HS-27A (cell line): ENCODE results near the gene USP6NL.

Experiments used
- DNase-seq: peaks from one replicate; pipeline ENCODE4 v3.0.0-alpha.2; 2012; ENCODE audit warnings: low read depth, missing footprints

Gene USP6NL

DNA sequence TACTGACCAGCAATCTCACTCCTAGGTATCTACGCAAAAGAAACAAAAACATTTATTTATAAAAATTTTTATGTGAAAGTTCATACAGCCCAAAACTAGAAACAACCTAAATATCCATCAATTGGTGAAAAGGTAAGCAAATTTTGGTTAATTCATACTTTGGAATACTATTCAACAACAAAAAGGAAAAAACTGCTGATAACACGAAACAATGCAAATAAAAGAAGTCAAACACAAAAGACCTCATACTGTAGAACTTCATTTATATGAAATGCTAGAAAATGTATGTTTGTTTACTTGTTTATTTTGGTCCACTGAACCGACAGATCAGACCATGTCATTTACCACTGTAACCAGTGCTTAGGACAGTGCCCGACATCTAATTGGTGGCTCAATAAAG, 60.3 kb downstream of the USP6NL start:
- DNase-seq, result no peak

DNA sequence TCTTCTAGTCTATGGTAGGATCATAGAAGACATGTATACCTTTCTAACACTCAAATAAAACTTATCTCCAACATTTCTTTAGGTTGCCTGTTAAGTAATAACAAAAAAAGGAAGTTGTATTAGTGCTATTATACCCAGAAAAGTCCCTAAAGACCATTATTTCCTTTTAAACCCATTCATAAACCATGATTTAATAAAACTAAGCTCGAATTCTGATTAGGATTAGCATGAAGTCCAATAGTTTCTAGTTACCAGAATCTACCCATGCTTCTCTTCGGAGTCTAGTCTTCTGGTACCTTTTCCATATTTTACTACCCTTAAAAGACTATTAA, 62.7 kb downstream of the USP6NL start:
- no peak for DNase-seq

DNA sequence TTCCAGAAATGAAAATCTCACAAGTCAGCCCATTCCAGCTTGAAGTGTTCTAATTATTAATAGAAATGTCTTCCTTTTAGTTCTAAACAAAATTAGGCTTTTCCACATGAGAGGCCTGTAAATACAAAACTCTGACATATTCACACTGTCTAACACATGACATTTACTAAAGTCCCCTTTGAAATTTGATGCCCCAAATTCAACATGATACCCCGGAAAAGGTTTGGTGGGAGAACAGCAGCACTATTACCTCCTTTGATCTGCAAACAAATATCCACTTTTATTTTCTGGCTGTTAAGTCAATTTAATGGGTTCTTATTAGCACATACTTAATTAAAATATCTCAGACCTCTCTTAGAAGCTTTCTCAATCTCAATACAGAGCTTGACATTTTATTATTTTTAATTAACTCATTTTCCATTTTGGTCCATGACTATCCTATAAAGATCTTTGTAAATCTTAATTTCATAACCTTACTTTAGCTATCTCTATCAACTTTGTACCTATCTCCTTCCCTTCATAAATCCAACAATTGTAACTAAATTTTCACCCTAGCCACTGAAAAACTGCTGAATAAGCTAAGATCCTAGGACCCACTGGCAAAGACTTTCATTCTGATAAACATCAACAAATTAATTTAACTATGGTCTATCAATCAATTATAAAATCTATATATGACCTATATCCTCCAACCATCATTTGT, 63.2 kb downstream of the USP6NL start:
- no peak for DNase-seq

DNA sequence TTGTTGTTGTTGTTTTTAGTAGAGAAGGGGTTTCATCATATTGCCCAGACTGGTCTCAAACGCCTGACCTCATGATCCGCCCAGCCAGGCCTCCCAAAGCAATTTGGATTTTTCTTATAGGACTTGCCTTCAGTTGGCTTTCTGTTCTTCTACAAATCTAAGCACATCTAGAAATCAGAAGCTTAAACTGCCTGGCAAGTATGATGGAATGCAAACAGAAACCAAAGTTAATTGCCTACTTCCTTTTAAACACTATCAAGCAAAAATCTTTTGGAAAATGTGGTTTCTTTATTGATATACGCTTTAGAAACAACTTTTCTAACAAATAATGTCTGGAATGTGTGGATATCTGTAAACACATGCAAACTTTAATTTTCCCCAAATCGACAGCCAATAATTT, 64.9 kb downstream of the USP6NL start:
- no peak for DNase-seq

DNA sequence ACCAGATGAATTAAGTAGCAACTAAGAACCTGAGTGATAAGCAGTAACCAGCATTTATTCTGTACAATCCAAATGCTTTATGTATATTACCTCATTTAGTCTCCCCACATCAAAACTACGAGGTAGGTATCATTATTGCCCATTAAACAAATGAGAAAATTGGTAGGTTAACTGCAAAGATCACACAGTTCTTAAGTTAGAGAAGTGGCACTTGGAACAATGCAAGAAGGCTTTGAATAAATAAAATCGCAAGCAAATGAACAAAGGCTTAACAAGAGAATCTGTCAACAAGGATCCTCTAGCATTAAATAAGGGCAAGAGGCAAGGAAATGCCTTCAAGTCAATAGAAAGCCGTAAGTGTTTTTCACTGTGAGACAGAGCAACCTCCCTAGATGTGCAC, 70.2 kb downstream of the USP6NL start:
- DNase-seq, result no peak

DNA sequence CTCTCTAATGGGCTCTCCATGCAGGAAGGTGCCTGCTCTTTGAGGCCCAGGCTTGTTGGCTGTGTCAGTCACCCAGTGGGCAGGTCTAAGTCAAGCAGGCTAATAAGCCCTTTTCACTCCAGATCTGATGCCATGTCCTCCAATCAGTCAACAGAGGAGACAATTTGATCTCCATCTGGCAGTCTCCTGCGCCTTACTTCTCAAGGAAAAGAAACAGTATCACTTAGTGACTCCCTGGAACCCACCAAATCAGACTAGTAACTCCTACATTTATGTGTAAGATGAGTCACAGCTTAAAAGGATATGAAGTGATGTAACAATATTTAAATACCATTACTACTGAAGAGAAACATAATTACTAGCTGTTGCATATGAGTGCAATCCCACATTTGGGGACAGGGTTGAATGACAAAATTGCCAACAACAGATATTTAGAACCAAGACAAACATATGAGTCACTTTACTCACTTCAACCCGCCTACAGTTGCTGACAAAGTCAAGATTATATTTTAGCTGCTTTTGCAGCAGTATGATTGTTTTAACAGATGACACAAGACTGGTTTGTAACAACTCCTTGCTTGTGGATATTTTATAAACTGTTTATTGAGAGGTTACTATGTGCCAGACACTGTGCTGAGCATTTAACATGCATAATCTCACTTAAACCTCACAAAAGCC, 72.1 kb downstream of the USP6NL start:
- no peak for DNase-seq

DNA sequence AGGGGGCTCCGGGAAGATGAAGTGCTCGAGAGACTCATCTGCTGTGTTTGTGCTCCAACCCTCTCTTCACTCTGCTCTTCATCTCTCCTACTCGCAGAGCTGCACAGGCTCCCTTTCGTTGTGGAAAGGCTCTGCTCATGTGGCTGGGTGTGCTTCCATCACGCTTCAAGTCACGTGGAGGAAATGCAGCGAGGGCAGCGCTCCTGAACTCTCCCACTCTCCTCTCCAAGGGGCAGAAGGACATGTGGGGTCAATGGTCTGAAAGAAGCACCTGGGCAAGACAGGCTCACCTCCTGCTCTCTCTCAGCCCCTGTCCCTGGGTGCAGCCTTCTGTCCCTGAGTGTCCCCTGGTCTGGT, 72.6 kb downstream of the USP6NL start:
- no peak for DNase-seq

DNA sequence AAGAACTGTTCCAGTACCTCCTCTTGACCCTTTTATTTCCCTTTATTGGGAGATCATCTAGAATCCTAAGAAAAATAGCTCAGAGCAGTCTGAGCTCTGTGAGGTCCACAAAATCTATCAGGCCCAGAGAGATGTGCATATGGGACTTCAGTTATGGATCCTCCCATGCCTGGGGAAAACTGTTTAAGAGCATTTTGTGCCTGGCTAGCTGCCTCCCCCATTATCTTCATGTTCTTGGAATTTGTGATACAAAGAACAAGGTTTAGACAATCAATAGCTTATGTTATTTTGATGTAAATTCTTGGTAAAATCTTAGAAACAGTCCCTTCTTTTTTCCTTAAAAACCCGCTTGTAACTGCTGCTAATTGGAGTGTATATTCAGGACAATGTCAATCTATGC, 75.2 kb downstream of the USP6NL start:
- DNase-seq, result no peak

DNA sequence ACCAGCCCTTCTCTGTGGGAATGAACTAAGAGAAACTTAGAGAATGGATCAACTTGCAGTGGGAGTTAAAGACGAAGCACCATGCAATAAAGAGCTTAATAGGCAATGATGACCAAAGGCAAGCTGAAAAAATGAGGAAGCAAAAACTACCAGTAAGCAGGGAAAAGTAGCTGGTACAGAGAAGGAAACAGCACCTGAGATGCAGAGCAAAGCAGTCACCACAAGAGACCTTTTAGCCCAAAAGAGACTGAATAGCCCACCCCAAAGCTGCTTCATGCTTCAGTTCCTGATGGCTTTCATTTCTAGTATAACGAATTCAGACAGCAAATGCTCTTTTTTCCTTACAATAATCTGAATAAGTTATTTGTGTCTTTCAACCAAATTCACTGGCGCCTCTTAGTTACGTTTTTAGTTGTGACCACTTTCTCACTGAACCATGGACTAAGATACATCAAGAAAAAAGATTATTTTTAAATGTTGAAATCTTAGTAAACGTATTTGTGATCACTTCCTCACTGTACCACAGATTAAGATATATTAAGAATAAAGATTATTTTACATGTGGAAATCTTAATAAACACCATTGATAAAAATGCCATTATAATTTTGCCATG, 76.0 kb downstream of the USP6NL start:
- DNase-seq, result no peak

DNA sequence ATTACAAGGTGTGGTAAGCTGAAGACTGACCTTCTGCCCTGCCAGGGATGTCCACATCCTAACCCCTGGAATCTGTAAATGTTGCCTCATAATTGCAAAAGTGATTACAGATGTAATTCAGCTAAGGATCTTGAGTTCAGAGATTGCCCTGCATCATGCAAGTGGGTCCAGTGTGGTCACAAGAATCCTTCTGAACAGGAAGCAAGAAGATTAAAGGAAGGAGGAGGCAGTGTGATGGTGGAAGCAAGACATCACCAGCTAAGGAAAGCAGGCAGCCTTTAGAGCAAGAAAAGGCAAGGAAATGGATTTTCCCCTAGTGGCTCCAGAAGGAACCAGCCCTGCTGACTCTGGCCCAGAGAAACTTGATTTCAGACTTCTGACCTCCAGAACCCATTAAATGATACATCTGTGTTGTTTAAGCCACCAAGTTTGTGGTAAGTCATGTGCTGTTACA, 78.1 kb downstream of the USP6NL start:
- DNase-seq, result no peak

DNA sequence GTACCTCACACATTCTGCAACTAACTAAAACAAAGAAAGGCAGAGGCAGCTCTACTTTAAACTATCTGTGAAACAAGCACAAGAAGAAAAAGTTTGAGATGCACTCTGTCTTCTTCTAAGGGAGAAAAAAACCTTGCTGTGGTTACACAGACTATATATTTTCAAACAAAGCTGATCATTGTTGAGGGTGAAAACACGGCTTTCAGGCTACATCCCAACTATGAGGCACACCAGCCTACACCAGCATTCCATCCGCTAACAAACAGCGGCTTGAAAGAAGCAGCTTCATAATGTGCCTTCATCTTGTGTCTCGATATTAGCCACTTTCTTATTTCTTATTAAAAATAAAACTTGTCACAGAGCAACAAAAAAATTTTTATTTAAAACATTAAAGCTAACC, 79.1 kb downstream of the USP6NL start:
- DNase-seq, result no peak

DNA sequence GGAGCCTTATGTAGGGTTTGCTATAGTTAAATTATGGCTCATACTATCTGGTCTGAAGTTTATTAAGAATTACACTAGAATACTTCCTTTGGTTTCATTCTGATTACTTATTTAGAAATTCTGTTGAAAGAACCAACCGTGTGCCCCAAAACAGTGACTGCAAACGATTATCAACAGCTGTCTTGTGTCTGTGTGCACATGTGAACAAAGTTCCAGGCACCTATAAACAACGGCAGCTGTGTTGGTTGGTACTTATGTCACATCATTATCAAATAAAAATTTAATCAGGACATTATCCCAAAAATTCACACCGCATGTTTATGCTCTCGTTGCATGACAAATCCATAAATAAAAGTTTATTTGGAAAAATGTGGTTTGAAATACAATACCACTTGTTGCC, 80.6 kb downstream of the USP6NL start:
- DNase-seq, result no peak

DNA sequence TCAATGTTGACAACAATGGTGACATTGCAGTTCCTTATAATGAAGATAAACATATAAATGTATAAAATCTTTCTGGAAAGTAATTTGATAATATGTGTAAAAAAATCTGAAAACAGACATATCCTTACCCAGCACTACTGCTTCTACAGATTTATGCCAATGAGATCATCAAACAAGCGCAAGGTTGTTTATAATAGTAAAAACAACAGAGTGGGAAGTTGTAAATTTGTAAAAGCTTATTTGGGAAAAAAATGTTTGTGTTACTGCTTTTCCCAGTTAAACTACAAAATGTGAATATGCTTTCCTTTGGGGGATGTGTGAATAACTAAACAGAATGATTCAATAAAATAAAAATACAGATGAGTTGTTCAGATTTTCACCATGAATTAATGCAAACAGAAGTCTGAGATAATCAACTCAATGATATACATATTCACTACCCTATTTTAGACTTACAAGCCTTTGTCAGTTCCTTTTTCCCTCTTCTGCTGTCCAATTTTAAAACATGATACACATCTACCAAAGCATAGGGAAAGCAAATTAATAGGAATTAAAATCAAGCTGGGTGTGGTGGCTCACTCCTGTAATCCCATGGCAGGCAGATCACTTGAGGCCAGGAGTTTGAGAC, 82.1 kb downstream of the USP6NL start:
- DNase-seq, result no peak

DNA sequence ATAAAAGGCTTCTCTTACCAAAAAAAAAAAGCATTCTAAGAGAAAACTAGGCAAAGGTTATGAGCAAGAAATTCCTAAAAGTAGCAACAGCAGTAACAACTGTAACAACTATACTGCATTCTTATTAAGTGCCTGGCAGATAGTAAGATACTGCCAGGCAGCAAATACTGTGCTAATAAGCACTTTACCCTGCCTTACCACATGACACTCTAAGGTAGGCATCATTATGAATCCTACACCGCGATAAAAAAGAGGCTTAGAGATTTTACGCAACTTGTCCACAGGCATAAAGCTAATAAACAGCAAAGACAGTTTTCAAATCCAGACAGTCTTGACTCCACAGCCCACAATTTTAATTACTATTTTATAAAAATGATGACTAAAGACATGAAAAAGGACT, 83.2 kb downstream of the USP6NL start:
- no peak for DNase-seq

DNA sequence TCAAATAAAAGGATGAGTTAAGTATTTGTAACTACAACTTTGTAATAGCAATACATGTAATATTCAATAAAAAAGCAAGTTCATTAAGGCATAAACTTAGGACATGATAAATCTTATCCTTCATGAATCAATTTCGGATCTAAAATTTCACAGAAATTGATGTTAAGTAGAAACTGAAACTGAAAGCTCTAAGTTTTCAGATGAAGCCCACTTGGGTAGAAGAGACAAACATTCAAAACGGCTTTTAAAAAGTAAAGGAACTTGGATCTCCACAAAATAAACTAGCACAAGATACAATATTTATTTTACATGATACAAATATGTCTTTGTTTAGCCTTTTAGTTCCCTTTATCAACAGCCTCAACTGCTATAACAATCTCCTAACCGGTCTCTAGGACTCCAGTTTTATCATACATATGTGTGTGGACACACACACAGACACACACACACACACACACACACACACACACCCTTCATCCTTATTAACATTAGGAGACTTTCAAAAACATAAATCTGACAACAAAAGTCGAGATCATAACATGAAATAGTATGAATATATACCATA, 83.7 kb downstream of the USP6NL start:
- DNase-seq, result no peak

DNA sequence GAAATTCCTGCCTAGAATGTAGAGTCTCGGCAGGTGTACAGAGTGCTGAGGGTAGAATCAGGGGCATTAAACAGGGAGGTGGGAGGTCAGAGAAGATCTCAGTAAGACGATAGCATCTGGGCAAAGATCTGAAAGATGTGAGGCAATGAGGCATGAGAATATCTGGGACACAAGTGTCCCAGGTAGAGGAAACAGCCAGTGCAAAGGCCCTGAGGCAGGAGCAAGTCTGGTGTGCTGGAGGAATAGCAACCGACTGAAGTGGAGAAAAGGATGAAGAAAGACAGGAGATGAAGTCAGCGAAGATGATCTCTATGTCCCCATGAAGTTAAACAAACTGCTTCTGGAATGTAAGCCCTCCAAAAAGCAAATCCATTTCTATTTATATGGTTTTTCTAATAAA, 84.4 kb downstream of the USP6NL start:
- DNase-seq, result no peak

DNA sequence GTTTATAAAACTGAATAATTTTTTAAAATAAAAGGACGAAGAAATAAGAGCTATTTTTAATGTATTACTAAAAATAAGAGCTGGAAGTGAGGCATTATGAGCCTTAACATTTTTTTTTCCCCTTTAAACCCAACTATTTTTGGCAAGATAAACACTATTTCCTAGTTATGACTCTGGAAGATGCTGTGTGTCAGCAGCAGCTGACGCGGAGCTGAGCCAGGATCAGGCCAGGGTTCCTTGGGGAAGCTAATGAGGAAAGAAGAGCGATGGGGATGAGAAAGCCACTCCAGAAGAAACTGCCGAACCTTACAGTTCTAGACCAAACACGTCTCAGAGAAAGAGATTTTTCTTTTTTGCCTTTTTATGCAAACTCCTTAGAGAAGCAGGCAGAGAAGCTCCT, 85.9 kb downstream of the USP6NL start:
- no peak for DNase-seq

DNA sequence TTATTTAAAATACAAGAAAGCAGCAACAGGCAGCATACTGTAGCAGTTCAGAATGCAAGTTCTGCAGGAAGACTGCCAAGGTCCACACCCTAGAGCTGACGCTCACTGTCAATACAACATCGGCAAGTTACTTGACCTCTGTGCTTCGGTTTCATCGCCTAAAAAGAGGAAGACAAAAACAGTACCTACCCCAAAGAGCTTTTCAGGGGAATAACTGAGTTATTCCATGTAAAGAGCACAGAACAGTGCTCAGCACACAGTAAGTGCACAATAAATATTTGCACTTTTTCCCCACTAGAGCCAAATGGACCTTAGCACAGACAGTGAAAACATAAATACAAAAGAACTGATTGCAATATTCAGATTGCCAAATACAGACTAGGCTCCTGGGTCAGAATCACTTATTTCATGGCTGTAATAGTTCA, 88.6 kb downstream of the USP6NL start:
- DNase-seq, result no peak

DNA sequence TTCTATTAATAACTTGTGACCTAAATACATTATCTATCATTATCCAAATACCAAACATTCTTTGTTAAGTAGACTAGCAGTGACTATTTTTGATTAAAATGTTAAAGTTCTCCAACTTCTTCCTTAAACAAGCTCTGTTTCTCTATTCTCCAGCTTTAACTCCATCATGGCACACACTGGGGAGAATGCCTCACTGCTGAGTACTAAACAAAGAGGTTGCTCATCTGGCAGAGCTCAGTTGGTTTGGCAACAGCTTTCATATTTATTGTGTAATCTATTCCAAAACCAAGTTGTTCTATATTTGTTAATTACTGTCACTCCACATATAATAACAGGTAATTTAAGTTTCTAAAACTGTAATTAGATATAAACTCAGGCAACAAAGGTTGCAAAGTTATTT, 89.6 kb downstream of the USP6NL start:
- DNase-seq, result no peak

DNA sequence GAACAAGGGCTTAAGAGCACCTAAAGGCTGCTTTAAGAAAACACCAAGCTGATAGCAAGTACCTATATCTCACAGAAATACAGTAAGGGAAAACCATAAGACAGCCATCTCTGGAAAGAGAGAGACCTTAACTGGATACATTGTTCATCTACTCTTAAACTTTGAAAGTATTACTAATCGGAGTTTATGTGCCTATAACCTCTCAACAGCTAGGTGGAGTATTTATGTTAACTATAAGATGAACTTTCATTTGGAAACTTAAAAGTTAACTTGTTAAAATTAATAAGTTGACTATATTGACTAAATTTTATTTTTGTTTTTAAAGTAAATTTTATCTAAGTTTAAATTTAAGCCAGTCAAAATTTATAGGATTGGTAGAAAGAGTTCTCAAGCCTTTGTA, 90.6 kb downstream of the USP6NL start:
- no peak for DNase-seq

DNA sequence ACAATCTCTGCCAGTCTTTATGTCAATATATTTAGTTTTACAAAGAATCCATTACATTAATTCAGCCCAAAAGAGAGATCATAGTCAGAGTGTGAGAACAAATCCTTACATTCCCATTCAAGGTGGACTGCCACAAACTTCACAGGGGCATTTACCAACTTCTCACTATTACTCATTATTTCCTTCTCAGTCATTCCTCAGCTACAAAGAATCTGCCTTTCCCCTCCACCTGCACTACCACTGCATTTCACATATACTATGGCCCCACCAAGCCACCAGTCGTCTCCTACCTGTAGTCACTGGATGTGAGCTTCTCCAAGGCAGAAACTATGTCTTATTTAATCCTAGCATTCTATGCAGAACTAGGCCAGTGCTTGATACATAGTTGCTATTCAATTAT, 94.3 kb downstream of the USP6NL start:
- DNase-seq, result no peak

DNA sequence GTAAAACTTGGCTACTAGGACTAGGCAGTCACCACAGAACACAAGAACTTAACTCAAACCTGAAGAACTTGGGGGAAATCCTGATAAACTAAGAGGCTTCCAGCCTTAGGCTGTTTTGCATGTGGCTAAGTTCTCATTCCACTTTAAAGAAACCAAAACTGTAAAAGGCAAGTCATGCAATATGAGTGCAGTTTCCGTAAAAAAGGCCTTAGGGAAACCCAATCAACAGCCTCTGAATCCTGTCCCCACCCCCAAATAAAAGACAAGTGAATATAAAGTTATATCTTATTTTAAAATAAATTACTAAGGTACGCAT, 95.1 kb downstream of the USP6NL start:
- no peak for DNase-seq
